Measurements from ENCODE around the gene ZFHX3.

ZFHX3 gene

GRCh38 chr16:72865258-72865657, 182.7 kb downstream of the ZFHX3 start:
- DNase-seq: no peak

GRCh38 chr16:72864130-72864833, 183.6 kb downstream of the ZFHX3 start:
- DNase-seq: no peak

- DNase-seq: no peak
Observed at GRCh38 chr16:72862090-72862489, 185.8 kb downstream of the ZFHX3 start.

- DNase-seq: no peak
Observed at GRCh38 chr16:72860726-72861562, 187.0 kb downstream of the ZFHX3 start.

GRCh38 chr16:72859581-72859980, 188.3 kb downstream of the ZFHX3 start:
- no peak for DNase-seq

- no peak for DNase-seq
Observed at GRCh38 chr16:72858665-72859493, 189.0 kb downstream of the ZFHX3 start.

GRCh38 chr16:72857834-72858664, 189.9 kb downstream of the ZFHX3 start:
- DNase-seq: no peak

- DNase-seq: peak; percentile 15
Observed at GRCh38 chr16:72856797-72857196, 191.1 kb downstream of the ZFHX3 start.

GRCh38 chr16:72854267-72854959, 193.5 kb downstream of the ZFHX3 start:
- DNase-seq: no peak

- DNase-seq: no peak
Observed at GRCh38 chr16:72853575-72854266, 194.2 kb downstream of the ZFHX3 start.

GRCh38 chr16:72852421-72852820, 195.5 kb downstream of the ZFHX3 start:
- no peak for DNase-seq

- no peak for DNase-seq
Observed at GRCh38 chr16:72850853-72851252, 197.1 kb downstream of the ZFHX3 start.

GRCh38 chr16:72850021-72850420, 197.9 kb downstream of the ZFHX3 start:
- DNase-seq: no peak

GRCh38 chr16:72848759-72849664, 198.9 kb downstream of the ZFHX3 start:
- peak; percentile 74 for DNase-seq

GRCh38 chr16:72848028-72848400, 199.9 kb downstream of the ZFHX3 start:
- DNase-seq: no peak

- DNase-seq: no peak
Observed at GRCh38 chr16:72847187-72848027, 200.5 kb downstream of the ZFHX3 start.

GRCh38 chr16:72846594-72846993, 201.3 kb downstream of the ZFHX3 start:
- DNase-seq: no peak

- DNase-seq: no peak
Observed at GRCh38 chr16:72845322-72846020, 202.5 kb downstream of the ZFHX3 start.
